H1 (cell line): ENCODE data around the gene RGS6. TPM values are rescaled to one million over a fixed set of nuclear protein-coding genes. Genes with fewer than 3 reads are reported as not detected.

Source experiments
- ASH2L ChIP-seq: fragments of 200-600, 300-600 bp; sonication (generic); IDR thresholded peaks from one replicate; pipeline ENCODE4 v1.7.1; 2017; ENCODE audit warnings: low read length
- CHD2 ChIP-seq: IDR thresholded peaks from 2 replicates; pipeline ENCODE4 v1.6.1; 2012; ENCODE audit warnings: low read length, improper control_type of control experiment
- EZH2 ChIP-seq: fragments of 200-600 bp; sonication (generic); IDR thresholded peaks from 2 replicates; pipeline ENCODE4 v1.7.1; 2012; ENCODE audit warnings: low read depth, mild to moderate bottlenecking, moderate library complexity, low read length, inconsistent platforms; ENCODE audit not compliant: severe bottlenecking
- GTF2F1 ChIP-seq: IDR thresholded peaks from 2 replicates; pipeline ENCODE4 v1.6.1; 2012; ENCODE audit warnings: low read depth, low read length, improper control_type of control experiment, borderline replicate concordance
- HDAC6 ChIP-seq: IDR thresholded peaks from one replicate; pipeline ENCODE4 v1.7.1; 2012; ENCODE audit warnings: low read depth, mild to moderate bottlenecking, inconsistent platforms, low read length, moderate library complexity
- JUND ChIP-seq: IDR thresholded peaks from 2 replicates; pipeline ENCODE4 v1.6.1; 2011; ENCODE audit warnings: mild to moderate bottlenecking, improper control_type of control experiment, low read length
- KDM4A ChIP-seq: IDR thresholded peaks from one replicate; pipeline ENCODE4 v1.7.1; 2012; ENCODE audit warnings: low read depth, mild to moderate bottlenecking, moderate library complexity, low read length, inconsistent platforms; ENCODE audit not compliant: severe bottlenecking
- POU5F1 ChIP-seq: IDR thresholded peaks from 2 replicates; pipeline ENCODE4 v1.6.1; 2011; ENCODE audit warnings: low read depth, mild to moderate bottlenecking, low read length, moderate library complexity
- SIRT6 ChIP-seq: IDR thresholded peaks from one replicate; pipeline ENCODE4 v1.7.1; 2012; ENCODE audit warnings: low read length, inconsistent platforms
- TBP ChIP-seq: IDR thresholded peaks from 2 replicates; pipeline ENCODE4 v1.6.1; 2011; ENCODE audit warnings: low read depth, low read length, improper control_type of control experiment
- TCF12 ChIP-seq: IDR thresholded peaks from 2 replicates; pipeline ENCODE4 v1.6.1; 2011; ENCODE audit warnings: low read depth, mild to moderate bottlenecking, low read length
- YY1 ChIP-seq: IDR thresholded peaks from 2 replicates; pipeline ENCODE4 v1.6.1; 2011; ENCODE audit warnings: low read depth, mild to moderate bottlenecking, low read length
- polyA plus RNA-seq, 7 experiments: library from polyadenylated mRNA; depleted of rRNA in 3 of 7; stranded (reverse) in 5 of 7; unstranded in 2 of 7; fragments of >200 nt in 5 of 7; fragments of 200-250 nt in 2 of 7; gene quantifications; 1 replicate in 5 of 7; 2 replicates in 1 of 7; 4 replicates in 1 of 7; pipeline versions ENCODE4 v1.2.1 to v1.2.3, GENCODE V29; 2011 to 2013; ENCODE audit warnings: missing spikeins in 2 of 7, mixed read lengths in 2 of 7
- total RNA-seq: library from RNA; stranded (reverse); fragmentation: NEBNext Ultra II Directional; extraction: Animal tissue kit (Norgen Biotek cat#: 25700); gene quantifications from 2 replicates; pipeline ENCODE4 v1.2.1, GENCODE V29; 2021
- TF ChIP-seq, protein P1 (sequence below): fragments of 300-600 bp; sonication (generic); IDR thresholded peaks from 2 replicates; pipeline ENCODE4 v1.7.1; 2012; ENCODE audit warnings: low read length, moderate library complexity, mild to moderate bottlenecking, inconsistent platforms; ENCODE audit not compliant: insufficient replicate concordance

The RGS6 gene
- total and polyA plus RNA-seq, 2 of the 8 experiments (the other 6 are each of a cell fraction or from before 2014, with no cell fraction given), result 0.26 to 1.1 TPM

DNA sequence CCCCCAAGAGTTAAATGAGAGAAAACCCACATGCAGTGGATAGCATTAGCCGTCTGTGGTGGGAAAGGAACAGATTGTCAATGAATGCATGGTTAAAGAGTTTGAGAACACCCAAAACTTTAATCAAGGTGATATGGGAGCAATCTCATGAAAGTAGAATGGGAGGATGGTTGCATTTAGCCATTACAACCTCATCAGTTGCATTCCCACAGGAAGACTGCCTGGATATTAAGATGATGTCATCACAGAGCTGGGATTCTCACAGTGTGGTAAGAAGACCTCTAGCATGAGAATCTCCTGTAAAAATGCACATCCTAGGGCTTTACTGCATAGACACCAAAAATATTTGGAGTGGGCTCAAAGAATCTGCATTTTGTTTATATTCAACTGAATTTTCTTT, 284.9 kb downstream of the RGS6 start (continued):
- TF ChIP-seq, protein P1, sequence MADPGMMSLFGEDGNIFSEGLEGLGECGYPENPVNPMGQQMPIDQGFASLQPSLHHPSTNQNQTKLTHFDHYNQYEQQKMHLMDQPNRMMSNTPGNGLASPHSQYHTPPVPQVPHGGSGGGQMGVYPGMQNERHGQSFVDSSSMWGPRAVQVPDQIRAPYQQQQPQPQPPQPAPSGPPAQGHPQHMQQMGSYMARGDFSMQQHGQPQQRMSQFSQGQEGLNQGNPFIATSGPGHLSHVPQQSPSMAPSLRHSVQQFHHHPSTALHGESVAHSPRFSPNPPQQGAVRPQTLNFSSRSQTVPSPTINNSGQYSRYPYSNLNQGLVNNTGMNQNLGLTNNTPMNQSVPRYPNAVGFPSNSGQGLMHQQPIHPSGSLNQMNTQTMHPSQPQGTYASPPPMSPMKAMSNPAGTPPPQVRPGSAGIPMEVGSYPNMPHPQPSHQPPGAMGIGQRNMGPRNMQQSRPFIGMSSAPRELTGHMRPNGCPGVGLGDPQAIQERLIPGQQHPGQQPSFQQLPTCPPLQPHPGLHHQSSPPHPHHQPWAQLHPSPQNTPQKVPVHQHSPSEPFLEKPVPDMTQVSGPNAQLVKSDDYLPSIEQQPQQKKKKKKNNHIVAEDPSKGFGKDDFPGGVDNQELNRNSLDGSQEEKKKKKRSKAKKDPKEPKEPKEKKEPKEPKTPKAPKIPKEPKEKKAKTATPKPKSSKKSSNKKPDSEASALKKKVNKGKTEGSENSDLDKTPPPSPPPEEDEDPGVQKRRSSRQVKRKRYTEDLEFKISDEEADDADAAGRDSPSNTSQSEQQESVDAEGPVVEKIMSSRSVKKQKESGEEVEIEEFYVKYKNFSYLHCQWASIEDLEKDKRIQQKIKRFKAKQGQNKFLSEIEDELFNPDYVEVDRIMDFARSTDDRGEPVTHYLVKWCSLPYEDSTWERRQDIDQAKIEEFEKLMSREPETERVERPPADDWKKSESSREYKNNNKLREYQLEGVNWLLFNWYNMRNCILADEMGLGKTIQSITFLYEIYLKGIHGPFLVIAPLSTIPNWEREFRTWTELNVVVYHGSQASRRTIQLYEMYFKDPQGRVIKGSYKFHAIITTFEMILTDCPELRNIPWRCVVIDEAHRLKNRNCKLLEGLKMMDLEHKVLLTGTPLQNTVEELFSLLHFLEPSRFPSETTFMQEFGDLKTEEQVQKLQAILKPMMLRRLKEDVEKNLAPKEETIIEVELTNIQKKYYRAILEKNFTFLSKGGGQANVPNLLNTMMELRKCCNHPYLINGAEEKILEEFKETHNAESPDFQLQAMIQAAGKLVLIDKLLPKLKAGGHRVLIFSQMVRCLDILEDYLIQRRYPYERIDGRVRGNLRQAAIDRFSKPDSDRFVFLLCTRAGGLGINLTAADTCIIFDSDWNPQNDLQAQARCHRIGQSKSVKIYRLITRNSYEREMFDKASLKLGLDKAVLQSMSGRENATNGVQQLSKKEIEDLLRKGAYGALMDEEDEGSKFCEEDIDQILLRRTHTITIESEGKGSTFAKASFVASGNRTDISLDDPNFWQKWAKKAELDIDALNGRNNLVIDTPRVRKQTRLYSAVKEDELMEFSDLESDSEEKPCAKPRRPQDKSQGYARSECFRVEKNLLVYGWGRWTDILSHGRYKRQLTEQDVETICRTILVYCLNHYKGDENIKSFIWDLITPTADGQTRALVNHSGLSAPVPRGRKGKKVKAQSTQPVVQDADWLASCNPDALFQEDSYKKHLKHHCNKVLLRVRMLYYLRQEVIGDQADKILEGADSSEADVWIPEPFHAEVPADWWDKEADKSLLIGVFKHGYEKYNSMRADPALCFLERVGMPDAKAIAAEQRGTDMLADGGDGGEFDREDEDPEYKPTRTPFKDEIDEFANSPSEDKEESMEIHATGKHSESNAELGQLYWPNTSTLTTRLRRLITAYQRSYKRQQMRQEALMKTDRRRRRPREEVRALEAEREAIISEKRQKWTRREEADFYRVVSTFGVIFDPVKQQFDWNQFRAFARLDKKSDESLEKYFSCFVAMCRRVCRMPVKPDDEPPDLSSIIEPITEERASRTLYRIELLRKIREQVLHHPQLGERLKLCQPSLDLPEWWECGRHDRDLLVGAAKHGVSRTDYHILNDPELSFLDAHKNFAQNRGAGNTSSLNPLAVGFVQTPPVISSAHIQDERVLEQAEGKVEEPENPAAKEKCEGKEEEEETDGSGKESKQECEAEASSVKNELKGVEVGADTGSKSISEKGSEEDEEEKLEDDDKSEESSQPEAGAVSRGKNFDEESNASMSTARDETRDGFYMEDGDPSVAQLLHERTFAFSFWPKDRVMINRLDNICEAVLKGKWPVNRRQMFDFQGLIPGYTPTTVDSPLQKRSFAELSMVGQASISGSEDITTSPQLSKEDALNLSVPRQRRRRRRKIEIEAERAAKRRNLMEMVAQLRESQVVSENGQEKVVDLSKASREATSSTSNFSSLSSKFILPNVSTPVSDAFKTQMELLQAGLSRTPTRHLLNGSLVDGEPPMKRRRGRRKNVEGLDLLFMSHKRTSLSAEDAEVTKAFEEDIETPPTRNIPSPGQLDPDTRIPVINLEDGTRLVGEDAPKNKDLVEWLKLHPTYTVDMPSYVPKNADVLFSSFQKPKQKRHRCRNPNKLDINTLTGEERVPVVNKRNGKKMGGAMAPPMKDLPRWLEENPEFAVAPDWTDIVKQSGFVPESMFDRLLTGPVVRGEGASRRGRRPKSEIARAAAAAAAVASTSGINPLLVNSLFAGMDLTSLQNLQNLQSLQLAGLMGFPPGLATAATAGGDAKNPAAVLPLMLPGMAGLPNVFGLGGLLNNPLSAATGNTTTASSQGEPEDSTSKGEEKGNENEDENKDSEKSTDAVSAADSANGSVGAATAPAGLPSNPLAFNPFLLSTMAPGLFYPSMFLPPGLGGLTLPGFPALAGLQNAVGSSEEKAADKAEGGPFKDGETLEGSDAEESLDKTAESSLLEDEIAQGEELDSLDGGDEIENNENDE, result no peak
- no peak for TF ChIP-seq POU5F1
- no peak for TF ChIP-seq KDM4A
- TF ChIP-seq CHD2, result no peak
- TF ChIP-seq GTF2F1, result no peak
- no peak for TF ChIP-seq SIRT6
- TF ChIP-seq YY1, result no peak
- no peak for TF ChIP-seq TCF12
- TF ChIP-seq HDAC6, result no peak
- no peak for TF ChIP-seq TBP
- TF ChIP-seq EZH2, result no peak
- no peak for TF ChIP-seq JUND
- no peak for TF ChIP-seq ASH2L
